ENCODE results near the gene RBPJL. TPM values are rescaled to one million over a fixed set of nuclear protein-coding genes. Genes with fewer than 3 reads are reported as not detected.

RBPJL gene
- total and polyA plus RNA-seq, 2 of the 8 experiments (the other 6 are each of a cell fraction or from before 2014, with no cell fraction given): 0.67 to 1.3 TPM

- no peak overlapping the region for H4K5ac ChIP-seq (ENCODE audit: insufficient read length, low read depth, low read length)
- no peak overlapping the region for H3K4me2 ChIP-seq (ENCODE audit: insufficient read depth in 1 of 2, low read depth in 2 of 2, low read length in 2 of 2)
- no peak for FAIRE-seq
- H2BK5ac ChIP-seq (ENCODE audit: low read depth, low read length): no peak overlapping the region
- POLR2A ChIA-PET (ENCODE audit: partially characterized antibody): interaction anchor here (3.0 kb wide), 1 partner anchor 11 kb away, joined by 7 read pairs; no protein-coding TSS in a partner anchor
- H2BK12ac ChIP-seq (ENCODE audit: low read depth, low read length): no peak overlapping the region; the same call in 1 of the 2 replicates
- H3K36me3 ChIP-seq (ENCODE audit: control insufficient read depth in 2 of 4, insufficient read depth in 4 of 4, low read length in 3 of 4): no peaks in the 10 kb centered on the region
- 89% methylated on average over 3 of the region's 3 CpGs; no CpG with 5 or more reads in 1 of the 2 experiments for WGBS, 2 experiments (ENCODE audit: extremely low coverage in 1 of 2, insufficient coverage in 1 of 2, insufficient read length in 1 of 2, insufficient replicate concordance in 2 of 2, low coverage in 1 of 2, low lambda C conversion rate in 2 of 2, missing lambda C conversion rate in 1 of 2)
- no peak overlapping the region for H3K4me3 ChIP-seq (ENCODE audit: extremely low read depth in 1 of 4, insufficient read depth in 2 of 4, low read depth in 3 of 4, low read length in 4 of 4)
- no peak overlapping the region for H4K8ac ChIP-seq (ENCODE audit: extremely low read depth, insufficient read depth, low read length)
- no peak overlapping the region for H3K4ac ChIP-seq (replicated peaks; ENCODE audit: insufficient read length, low read depth, low read length)
- no peak overlapping the region for H2AFZ ChIP-seq (ENCODE audit: low read length)
- TF ChIP-seq ZNF274 (IDR thresholded peaks at IDR 0.05; ENCODE audit: borderline replicate concordance, extremely low read depth, low read length) (no peak), SP1 (IDR thresholded peaks at IDR 0.05; ENCODE audit: low read depth, low read length) (no peak), CTCF (IDR thresholded peaks at IDR 0.05; ENCODE audit: control extremely low read depth in 1 of 3, insufficient read depth in 1 of 3, low read depth in 1 of 3, low read length in 3 of 3) (no peak), HDAC6 (IDR thresholded peaks at IDR 0.05; ENCODE audit: low read depth, low read length) (no peak), SIN3A (conservative IDR thresholded peaks at IDR 0.05 in 1 of 2, IDR thresholded peaks at IDR 0.05 in 1 of 2; ENCODE audit: low read depth in 1 of 2, low read length in 2 of 2) (no peak)
- H3K9me3 ChIP-seq (ENCODE audit: insufficient read depth in 2 of 2, low read depth in 1 of 2, low read length in 1 of 2): no peaks in the 10 kb centered on the region
- no peak overlapping the region for H3K18ac ChIP-seq (ENCODE audit: extremely low read depth, low read length)
- H4K20me1 ChIP-seq (replicated peaks in 1 of 2; ENCODE audit: control insufficient read depth in 1 of 2, insufficient read depth in 2 of 2, low read length in 2 of 2): peaks cover 0 to 1% of the 10 kb centered on the region in 2 experiments
- no peak overlapping the region for H2AK5ac ChIP-seq (ENCODE audit: low read depth, low read length)
- H3K56ac ChIP-seq (replicated peaks; ENCODE audit: insufficient read length, low read depth, low read length): no peak overlapping the region
- CTCF ChIA-PET (ENCODE audit: partially characterized antibody): interaction anchor here (1.1 to 2.8 kb wide), 4 partner anchors 9 to 141 kb away, joined by 3 to 15 read pairs (median 6); no protein-coding TSS in a partner anchor
- H2BK15ac ChIP-seq (ENCODE audit: low read length): no peak overlapping the region
- H3K9ac ChIP-seq (replicated peaks in 1 of 4; ENCODE audit: extremely low read depth in 1 of 4, low read depth in 3 of 4, low read length in 3 of 4): no peak overlapping the region
- H3K23me2 ChIP-seq (ENCODE audit: low read depth, low read length): peaks cover 4% of the 10 kb centered on the region; the same call in 1 of the 2 replicates
- no peaks in the 10 kb centered on the region for H3K79me1 ChIP-seq (ENCODE audit: low read depth, low read length)
- peaks cover 0 to 14% (median 8%) of the 10 kb centered on the region in 4 experiments; a peak in 5 of 7 replicates for H3K4me1 ChIP-seq (replicated peaks in 1 of 4; ENCODE audit: control insufficient read depth in 3 of 4, insufficient read depth in 4 of 4, low read length in 3 of 4)
- no peak for DNase-seq (ENCODE audit: low read depth in 1 of 2, low spot score in 2 of 2)
- H2BK120ac ChIP-seq (replicated peaks; ENCODE audit: low read depth, low read length): no peak overlapping the region
- no peak overlapping the region for H3K14ac ChIP-seq (ENCODE audit: insufficient read length)
- H2BK20ac ChIP-seq (ENCODE audit: low read length): no peak overlapping the region
- H4K91ac ChIP-seq (replicated peaks; ENCODE audit: insufficient read length, low read length): no peak overlapping the region
- H3K27ac ChIP-seq (ENCODE audit: low read depth, low read length): no peak overlapping the region
- no peaks in the 10 kb centered on the region for H3K79me2 ChIP-seq (ENCODE audit: control insufficient read depth in 1 of 2, insufficient read depth in 2 of 2, low read length in 2 of 2)
- H3K23ac ChIP-seq (ENCODE audit: insufficient read length): no peak overlapping the region
- peaks cover 0 to 15% (median 5%) of the 10 kb centered on the region in 4 experiments; a peak in 5 of 7 replicates for H3K27me3 ChIP-seq (replicated peaks in 1 of 4; ENCODE audit: control insufficient read depth in 3 of 4, extremely low read depth in 1 of 4, insufficient read depth in 3 of 4, low read length in 3 of 4)
Measured at GRCh38 chr20:45309075-45309474, 2.4 kb downstream of the RBPJL start.
